PC-3 (cell line): ENCODE measurements around the gene ACKR2.

Experiments used
- EZH2 ChIP-seq: fragments of 300-600 bp; sonication (generic); IDR thresholded peaks from one replicate; pipeline ENCODE4 v1.6.1; 2017; ENCODE audit warnings: antibody characterized with exemption, mild to moderate bottlenecking, low read length; ENCODE audit not compliant: unreplicated experiment
- TF ChIP-seq, protein P1 (sequence below): fragments of 300-600 bp; sonication (generic); conservative IDR thresholded peaks from 2 replicates; pipeline ENCODE4 v1.5.1; 2017; ENCODE audit warnings: antibody characterized with exemption, low read depth, mild to moderate bottlenecking, low read length

DNA sequence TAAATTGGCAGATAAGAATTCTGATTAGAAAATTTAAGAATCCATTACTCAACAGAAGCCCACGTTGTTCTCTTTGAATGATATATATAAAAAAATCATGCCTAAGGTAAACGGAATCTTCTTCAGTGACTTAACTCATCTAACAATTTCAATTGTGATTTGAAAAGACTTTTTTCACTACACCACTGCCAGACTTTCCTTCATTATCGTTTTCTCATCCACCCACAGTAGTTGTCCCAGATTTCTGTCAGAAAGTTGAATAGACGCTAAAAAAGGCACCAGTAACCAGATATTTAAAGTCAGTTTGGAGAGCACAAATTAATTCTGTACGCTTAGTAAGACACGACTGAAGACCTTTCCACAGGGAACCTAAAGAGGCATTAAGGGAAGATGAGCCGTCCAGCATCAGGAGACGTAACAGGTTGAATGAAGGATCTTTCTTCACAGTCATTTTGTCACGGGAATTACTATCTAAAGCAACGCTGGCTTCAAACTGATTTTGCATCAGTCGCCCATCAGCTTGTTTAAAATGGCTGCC, 6.3 kb upstream of the ACKR2 start:
- TF ChIP-seq, protein P1, sequence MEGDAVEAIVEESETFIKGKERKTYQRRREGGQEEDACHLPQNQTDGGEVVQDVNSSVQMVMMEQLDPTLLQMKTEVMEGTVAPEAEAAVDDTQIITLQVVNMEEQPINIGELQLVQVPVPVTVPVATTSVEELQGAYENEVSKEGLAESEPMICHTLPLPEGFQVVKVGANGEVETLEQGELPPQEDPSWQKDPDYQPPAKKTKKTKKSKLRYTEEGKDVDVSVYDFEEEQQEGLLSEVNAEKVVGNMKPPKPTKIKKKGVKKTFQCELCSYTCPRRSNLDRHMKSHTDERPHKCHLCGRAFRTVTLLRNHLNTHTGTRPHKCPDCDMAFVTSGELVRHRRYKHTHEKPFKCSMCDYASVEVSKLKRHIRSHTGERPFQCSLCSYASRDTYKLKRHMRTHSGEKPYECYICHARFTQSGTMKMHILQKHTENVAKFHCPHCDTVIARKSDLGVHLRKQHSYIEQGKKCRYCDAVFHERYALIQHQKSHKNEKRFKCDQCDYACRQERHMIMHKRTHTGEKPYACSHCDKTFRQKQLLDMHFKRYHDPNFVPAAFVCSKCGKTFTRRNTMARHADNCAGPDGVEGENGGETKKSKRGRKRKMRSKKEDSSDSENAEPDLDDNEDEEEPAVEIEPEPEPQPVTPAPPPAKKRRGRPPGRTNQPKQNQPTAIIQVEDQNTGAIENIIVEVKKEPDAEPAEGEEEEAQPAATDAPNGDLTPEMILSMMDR: no peak
- no peak for TF ChIP-seq EZH2
